HL-60 (cell line): Measurements from ENCODE around the gene ADCY3.

Source experiments
- DNase-seq, 2 experiments: peaks; one replicate each; pipeline ENCODE4 v3.0.0-alpha.2; 2010 to 2020; ENCODE audit warnings: low read depth in 1 of 2, low spot score in 1 of 2
- H3K27ac ChIP-seq: fragments of 250-450 bp; sonication (Bioruptor Pico); replicated peaks from 2 replicates; pipeline ENCODE4 v1.5.1; 2020; ENCODE audit warnings: mild to moderate bottlenecking, moderate library complexity
- H3K27me3 ChIP-seq: fragments of 250-450 bp; sonication (Bioruptor Pico); 2 replicates; pipeline ENCODE4 v1.5.1; 2021; ENCODE audit warnings: mild to moderate bottlenecking, moderate library complexity; ENCODE audit not compliant: insufficient read depth, poor library complexity, severe bottlenecking
- H3K4me3 ChIP-seq: replicated peaks from 2 replicates; pipeline ENCODE4 v1.5.1; 2011; ENCODE audit warnings: mild to moderate bottlenecking, control low read depth, low read length; ENCODE audit not compliant: insufficient read depth
- CTCF ChIP-seq: IDR thresholded peaks from one replicate; pipeline ENCODE4 v1.5.1; 2011; ENCODE audit warnings: low read length, control low read depth, inconsistent platforms; ENCODE audit not compliant: insufficient read depth
- GABPA ChIP-seq: IDR thresholded peaks from 2 replicates; pipeline ENCODE4 v1.6.1; 2012; ENCODE audit warnings: low read depth
- POLR2AphosphoS5 ChIP-seq: IDR thresholded peaks from 2 replicates; pipeline ENCODE4 v1.6.1; 2012; ENCODE audit warnings: low read depth
- REST ChIP-seq: IDR thresholded peaks from 2 replicates; pipeline ENCODE4 v1.6.1; 2012; ENCODE audit warnings: low read depth; ENCODE audit not compliant: insufficient replicate concordance
- SPI1 ChIP-seq: IDR thresholded peaks from 2 replicates; pipeline ENCODE4 v1.6.1; 2012; ENCODE audit warnings: low read depth, mild to moderate bottlenecking, borderline replicate concordance
- long read RNA-seq: library from polyadenylated mRNA; unstranded; transcript quantifications from one replicate; pipeline ENCODE4 v2.0.0, GENCODE V29; 2020

Gene ADCY3
- long read RNA-seq, full-length matches to known transcripts = 1 of 13 reads
- long read RNA-seq, partial matches to known transcripts = 6 of 13 reads
- long read RNA-seq, other reads (novel, unspliced or antisense) = 6 of 13 reads

- Histone ChIP-seq H3K4me3 (peak within 1 kb of the TSS; percentile 44), H3K27ac (no peak within 1 kb of the TSS), H3K27me3 (peaks cover 4% of the 10 kb centered on the region)
- DNase-seq = no peak
- no peak for TF ChIP-seq CTCF
- no peak for TF ChIP-seq REST
- TF ChIP-seq POLR2AphosphoS5 = no peak
- TF ChIP-seq GABPA = no peak
- TF ChIP-seq SPI1 = no peak
These were observed at the start of gene ADCY3 for GRCh38 chr2:24920098-24920808. TSS of gene ADCY3 (minus strand) at chr2:24920237. CDS start at chr2:24918987, 1,250 bp downstream.

DNA sequence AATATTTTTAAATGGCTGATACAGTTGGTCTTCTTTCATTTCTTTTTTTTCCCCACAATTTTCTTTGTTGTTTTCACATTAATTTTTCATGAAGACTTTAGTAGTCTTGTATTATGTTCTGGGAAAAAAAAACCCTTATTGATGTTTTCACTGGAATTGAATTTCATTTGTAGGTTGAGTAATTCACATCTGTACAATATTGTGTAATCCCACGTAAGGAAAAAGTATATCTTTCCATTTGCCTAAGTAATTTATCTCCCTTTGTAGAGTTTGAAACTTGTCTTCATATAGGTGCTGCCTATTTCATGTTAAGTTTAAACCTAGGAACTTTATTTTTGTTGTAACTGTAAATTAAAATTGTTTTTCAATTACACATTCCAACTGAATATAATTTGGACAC is 49.7 kb upstream of the ADCY3 start:
- H3K4me3 ChIP-seq = no peak overlapping the region
- no peak for DNase-seq
- H3K27me3 ChIP-seq = no peaks in the 10 kb centered on the region
- no peak overlapping the region for H3K27ac ChIP-seq
- TF ChIP-seq CTCF = no peak
- TF ChIP-seq GABPA = no peak
- no peak for TF ChIP-seq POLR2AphosphoS5
- no peak for TF ChIP-seq SPI1
- no peak for TF ChIP-seq REST

GRCh38 chr2:24961903-24962302 is 41.9 kb upstream of the ADCY3 start:
- TF ChIP-seq GABPA = no peak
- TF ChIP-seq SPI1 = no peak
- Histone ChIP-seq H3K27ac (no peak overlapping the region), H3K27me3 (no peaks in the 10 kb centered on the region), H3K4me3 (no peak overlapping the region)
- DNase-seq = no peak

GRCh38 chr2:24959761-24960160 is 39.7 kb upstream of the ADCY3 start:
- Histone ChIP-seq H3K27ac (no peak overlapping the region), H3K27me3 (no peaks in the 10 kb centered on the region), H3K4me3 (no peak overlapping the region)
- TF ChIP-seq POLR2AphosphoS5 (no peak), REST (no peak), CTCF (no peak), SPI1 (no peak), GABPA (no peak)
- DNase-seq = no peak
